ENCODE measurements around the gene SLCO3A1. TPM values are rescaled to one million over a fixed set of nuclear protein-coding genes. Genes with fewer than 3 reads are reported as not detected.

SLCO3A1 gene
- total RNA-seq, 2 experiments from 2014 or later, result 4.2 to 4.8 TPM

DNA sequence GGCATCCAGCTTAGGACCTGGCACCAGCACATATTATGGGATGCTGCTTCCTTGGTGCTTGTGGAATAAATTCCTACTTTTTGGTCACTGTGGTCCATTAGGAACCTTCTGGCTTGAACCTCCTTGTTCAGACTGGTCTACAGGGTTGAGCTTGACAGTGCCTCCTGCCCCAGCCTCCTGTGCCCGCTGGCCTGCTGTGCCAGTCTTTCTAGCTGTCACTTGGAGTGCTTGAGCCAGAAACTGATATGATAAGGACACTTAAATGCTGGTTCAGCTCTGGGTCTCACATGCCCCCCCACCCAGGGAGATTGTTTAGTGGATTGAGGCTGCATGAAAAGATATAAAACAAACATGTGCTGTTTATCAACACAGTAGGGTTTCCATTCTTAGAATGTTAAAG is 147.8 kb downstream of the SLCO3A1 start:
- Mint-ChIP-seq H3K27me3 (no peaks in the 10 kb centered on the region), H3K36me3 (ENCODE audit: low read depth) (no peaks in the 10 kb centered on the region), H3K4me1 (ENCODE audit: low read depth) (peaks cover 3% of the 10 kb centered on the region), H3K27ac (no peak overlapping the region), H3K4me3 (no peak overlapping the region), H3K9me3 (no peaks in the 10 kb centered on the region)
- CTCF ChIA-PET, result no interaction called here
- DNase-seq, result no peak
- TF ChIP-seq, protein P1, sequence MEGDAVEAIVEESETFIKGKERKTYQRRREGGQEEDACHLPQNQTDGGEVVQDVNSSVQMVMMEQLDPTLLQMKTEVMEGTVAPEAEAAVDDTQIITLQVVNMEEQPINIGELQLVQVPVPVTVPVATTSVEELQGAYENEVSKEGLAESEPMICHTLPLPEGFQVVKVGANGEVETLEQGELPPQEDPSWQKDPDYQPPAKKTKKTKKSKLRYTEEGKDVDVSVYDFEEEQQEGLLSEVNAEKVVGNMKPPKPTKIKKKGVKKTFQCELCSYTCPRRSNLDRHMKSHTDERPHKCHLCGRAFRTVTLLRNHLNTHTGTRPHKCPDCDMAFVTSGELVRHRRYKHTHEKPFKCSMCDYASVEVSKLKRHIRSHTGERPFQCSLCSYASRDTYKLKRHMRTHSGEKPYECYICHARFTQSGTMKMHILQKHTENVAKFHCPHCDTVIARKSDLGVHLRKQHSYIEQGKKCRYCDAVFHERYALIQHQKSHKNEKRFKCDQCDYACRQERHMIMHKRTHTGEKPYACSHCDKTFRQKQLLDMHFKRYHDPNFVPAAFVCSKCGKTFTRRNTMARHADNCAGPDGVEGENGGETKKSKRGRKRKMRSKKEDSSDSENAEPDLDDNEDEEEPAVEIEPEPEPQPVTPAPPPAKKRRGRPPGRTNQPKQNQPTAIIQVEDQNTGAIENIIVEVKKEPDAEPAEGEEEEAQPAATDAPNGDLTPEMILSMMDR (IDR thresholded peaks at IDR 0.05), result no peak
- intact Hi-C loops (cut with micrococcal nuclease), result no loop called here
- no peak for ATAC-seq
- POLR2A ChIA-PET, result no interaction called here

DNA sequence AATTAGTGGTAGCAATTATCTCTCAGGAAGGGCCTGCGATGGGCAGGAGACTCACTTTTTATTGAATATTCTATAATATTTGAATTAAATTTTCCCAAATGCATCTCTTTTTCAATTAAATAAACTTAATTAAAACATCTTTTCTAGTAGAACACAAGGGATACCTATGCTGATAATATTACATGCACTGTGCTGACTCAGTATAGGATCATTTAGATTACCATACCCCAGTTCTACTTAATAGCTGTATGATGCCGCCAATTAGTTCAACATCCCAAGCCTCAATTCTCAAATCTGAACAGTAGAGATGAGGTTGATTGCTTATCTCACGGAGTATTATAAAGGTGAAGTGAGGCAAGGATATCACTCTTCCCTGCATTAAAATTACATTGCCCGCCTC is 149.2 kb downstream of the SLCO3A1 start:
- H3K36me3 Mint-ChIP-seq (ENCODE audit: low read depth), result no peaks in the 10 kb centered on the region
- POLR2A ChIA-PET, result no interaction called here
- peaks cover 6% of the 10 kb centered on the region for H3K4me1 Mint-ChIP-seq (ENCODE audit: low read depth)
- intact Hi-C loops (cut with micrococcal nuclease), result no loop called here
- ATAC-seq, result no peak
- no peak overlapping the region for H3K27ac Mint-ChIP-seq
- TF ChIP-seq, protein P1 (IDR thresholded peaks at IDR 0.05), result no peak
- CTCF ChIA-PET, result no interaction called here
- H3K27me3 Mint-ChIP-seq, result no peaks in the 10 kb centered on the region
- H3K9me3 Mint-ChIP-seq, result no peaks in the 10 kb centered on the region
- DNase-seq, result no peak
- no peak overlapping the region for H3K4me3 Mint-ChIP-seq

DNA sequence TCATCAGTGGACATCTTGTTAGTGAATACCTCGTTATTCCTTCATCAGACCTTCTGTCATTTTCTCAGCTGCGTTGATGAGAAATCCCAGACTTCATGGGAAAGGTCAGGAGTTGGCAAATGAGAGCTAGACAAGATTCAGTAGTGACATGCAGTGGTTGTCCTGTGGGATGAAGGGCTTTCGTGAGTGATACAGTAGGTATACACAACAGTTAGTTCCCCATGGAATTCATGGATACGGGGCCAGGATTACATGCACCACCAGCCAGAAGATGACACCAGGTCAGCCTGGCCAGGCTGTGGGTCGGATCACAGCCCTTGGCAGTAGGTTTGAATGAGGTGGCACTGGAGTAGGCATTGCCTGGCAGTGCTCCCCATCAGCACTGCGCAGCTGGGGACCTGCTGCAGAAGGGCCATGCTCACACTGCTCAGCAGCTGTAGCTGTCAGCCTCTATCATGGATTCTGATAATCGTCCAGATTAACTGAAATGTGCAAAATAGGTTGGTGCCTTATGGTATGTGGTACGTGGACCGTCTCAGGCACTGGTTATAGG is 150.1 kb downstream of the SLCO3A1 start:
- no peaks in the 10 kb centered on the region for H3K9me3 Mint-ChIP-seq
- CTCF ChIA-PET, result interaction anchor here (1.8 to 1.9 kb wide), 2 partner anchors 19 to 75 kb away, joined by 4 to 5 read pairs; no protein-coding TSS in a partner anchor
- POLR2A ChIA-PET, result interaction anchor here (0.6 kb wide), 1 partner anchor 22 kb away, joined by 3 read pairs; no protein-coding TSS in a partner anchor
- peaks cover 14% of the 10 kb centered on the region for H3K4me1 Mint-ChIP-seq (ENCODE audit: low read depth)
- no peak overlapping the region for H3K27ac Mint-ChIP-seq
- ATAC-seq (no peak), DNase-seq (no peak)
- TF ChIP-seq, protein P1 (IDR thresholded peaks at IDR 0.05), result no peak
- intact Hi-C loops (cut with micrococcal nuclease), result no loop called here
- no peaks in the 10 kb centered on the region for H3K36me3 Mint-ChIP-seq (ENCODE audit: low read depth)
- no peaks in the 10 kb centered on the region for H3K27me3 Mint-ChIP-seq
- no peak overlapping the region for H3K4me3 Mint-ChIP-seq

DNA sequence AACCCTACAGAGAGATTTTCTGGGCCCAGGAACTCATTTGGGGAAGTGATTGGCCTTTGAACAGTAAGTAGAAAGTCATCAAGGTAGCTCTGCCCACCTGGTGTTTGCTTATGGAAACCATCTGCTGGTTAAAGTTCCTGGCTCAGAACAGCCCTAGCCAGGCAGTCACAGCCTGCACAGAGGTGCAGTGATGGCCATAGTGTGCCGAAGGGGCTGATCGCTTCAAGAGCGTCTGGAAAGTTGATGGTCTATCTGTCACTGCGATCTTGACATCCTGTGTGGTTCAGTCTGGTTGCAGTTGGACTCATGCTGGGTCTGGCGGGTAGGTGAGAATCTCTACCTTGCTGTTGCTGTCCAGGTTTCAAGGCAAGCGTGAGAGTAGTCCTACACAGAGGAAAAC is 151.6 kb downstream of the SLCO3A1 start:
- no peak for ATAC-seq
- CTCF ChIA-PET, result interaction anchor here (1.3 to 1.9 kb wide), 4 partner anchors 13 to 73 kb away, joined by 3 to 5 read pairs (median 4); no protein-coding TSS in a partner anchor
- Mint-ChIP-seq H3K4me1 (ENCODE audit: low read depth) (peaks cover 24% of the 10 kb centered on the region), H3K27me3 (no peaks in the 10 kb centered on the region), H3K9me3 (no peaks in the 10 kb centered on the region), H3K4me3 (no peak overlapping the region), H3K36me3 (ENCODE audit: low read depth) (no peaks in the 10 kb centered on the region), H3K27ac (no peak overlapping the region)
- DNase-seq, result no peak
- intact Hi-C loops (cut with micrococcal nuclease), result no loop called here
- POLR2A ChIA-PET, result no interaction called here
- TF ChIP-seq, protein P1 (IDR thresholded peaks at IDR 0.05), result no peak

DNA sequence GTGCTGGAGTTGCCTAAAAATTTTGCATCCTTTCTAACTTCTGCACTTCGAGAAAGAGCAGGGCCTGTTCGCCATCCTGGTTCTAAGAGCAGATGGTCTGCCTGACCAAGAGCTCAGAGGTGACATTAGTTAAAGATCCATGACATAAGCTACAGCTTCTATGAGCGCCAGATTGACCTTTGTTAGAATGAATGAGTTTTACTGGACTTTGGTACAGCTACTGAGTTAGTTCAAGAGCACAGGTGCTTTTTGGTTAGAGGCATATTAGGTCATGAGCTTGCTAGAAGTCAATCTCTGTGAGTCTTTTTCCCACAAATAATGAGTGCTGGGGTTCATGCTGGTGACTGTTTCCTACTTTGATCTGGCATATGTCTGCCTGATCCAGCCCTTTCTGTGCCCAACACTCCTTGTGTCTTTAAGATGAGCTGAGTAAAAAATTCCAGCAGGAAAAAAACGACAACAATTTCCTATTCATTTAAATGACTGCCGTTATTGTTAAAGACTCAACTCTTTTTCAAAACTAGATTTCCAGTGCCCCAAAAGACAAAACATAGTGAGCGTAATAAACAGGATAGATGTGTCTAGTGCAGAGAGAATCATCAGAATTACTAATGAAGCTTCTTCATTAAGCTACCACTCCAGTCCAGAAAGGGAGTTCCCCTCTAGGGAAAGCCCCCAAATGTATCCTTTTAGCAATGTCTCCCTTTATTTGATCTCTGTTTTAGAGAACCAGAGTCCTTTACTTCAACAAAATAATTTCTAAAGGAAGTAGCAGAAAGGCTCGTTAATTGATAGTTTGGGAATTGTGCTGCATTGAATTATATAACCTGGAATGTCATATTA is 152.9 kb downstream of the SLCO3A1 start:
- TF ChIP-seq, protein P1 (IDR thresholded peaks at IDR 0.05), result no peak
- intact Hi-C loops (cut with micrococcal nuclease), result no loop called here
- DNase-seq, result no peak
- POLR2A ChIA-PET, result no interaction called here
- Mint-ChIP-seq H3K4me3 (no peak overlapping the region), H3K27ac (no peak overlapping the region), H3K4me1 (ENCODE audit: low read depth) (peaks cover 33% of the 10 kb centered on the region), H3K36me3 (ENCODE audit: low read depth) (no peaks in the 10 kb centered on the region), H3K27me3 (no peaks in the 10 kb centered on the region), H3K9me3 (no peaks in the 10 kb centered on the region)
- CTCF ChIA-PET, result interaction anchor here (1.5 kb wide), 1 partner anchor 14 kb away, joined by 3 read pairs; no protein-coding TSS in a partner anchor
- ATAC-seq, result no peak

Data from activated CD8-positive, alpha-beta T cell treated with anti-CD3 and anti-CD28 coated beads for 36 hours (primary cell).